Epithelial cell of alveolus of lung (primary cell): ENCODE results near the gene NUP50. TPM values are rescaled to one million over a fixed set of nuclear protein-coding genes. Genes with fewer than 3 reads are reported as not detected.

Experiments
- total RNA-seq: library from RNA; depleted of rRNA; stranded (reverse); fragments of >200 nt; gene quantifications from 2 replicates; pipeline ENCODE4 v1.2.1, GENCODE V29; 2015

The NUP50 gene
- total RNA-seq = 47.6 and 76.9 TPM in 2 replicates

GRCh38 chr22:45163451-45164269 is at the start of gene NUP50:
Gene NUP50 (plus strand): TSS chr22:45163925. CDS start chr22:45168178, 4,253 bp downstream.

Other genes starting within 250 kb of the NUP50 start
- gene PHF21B, start 153.9 kb upstream of the NUP50 start, total RNA-seq = not detected in 2 replicates
- 25.2 and 29.3 TPM in 2 replicates for gene KIAA0930, start 77.0 kb downstream of the NUP50 start, total RNA-seq
- not detected in 2 replicates for gene UPK3A, start 121.0 kb downstream of the NUP50 start, total RNA-seq
- gene FAM118A, start 146.0 kb downstream of the NUP50 start, total RNA-seq = 10.0 and 12.2 TPM in 2 replicates
- not detected in 2 replicates for gene SMC1B, start 249.7 kb downstream of the NUP50 start, total RNA-seq
- gene RIBC2, start 249.8 kb downstream of the NUP50 start, total RNA-seq = 0.91 and 1.4 TPM in 2 replicates